DOHH2 (cell line): ENCODE results near the gene SIPA1.

Experiments used
- H3F3A ChIP-seq: fragments of 200-600 bp; sonication (generic), shearing (Covaris generic); 2 replicates; pipeline ENCODE4 v1.6.0; 2016; ENCODE audit warnings: antibody characterized with exemption, mild to moderate bottlenecking; ENCODE audit not compliant: control insufficient read depth, insufficient read depth
- H3K27ac ChIP-seq: fragments of 200-600 bp; sonication (generic); 2 replicates; pipeline ENCODE4 v1.5.1; 2014; ENCODE audit warnings: low read depth, mild to moderate bottlenecking, low read length, moderate library complexity
- H3K27me3 ChIP-seq: fragments of 200-600 bp; sonication (generic); 2 replicates; pipeline ENCODE4 v1.6.1; 2014; ENCODE audit warnings: mild to moderate bottlenecking, low read length, mixed read lengths; ENCODE audit not compliant: control insufficient read depth
- H3K36me3 ChIP-seq: fragments of 200-600 bp; sonication (generic); 2 replicates; pipeline ENCODE4 v1.6.1; 2014; ENCODE audit warnings: mild to moderate bottlenecking, low read length, moderate library complexity, mixed read lengths; ENCODE audit not compliant: control insufficient read depth
- H3K4me1 ChIP-seq: fragments of 200-600 bp; sonication (generic); 2 replicates; pipeline ENCODE4 v1.6.1; 2014; ENCODE audit warnings: mild to moderate bottlenecking, low read length, mixed read lengths; ENCODE audit not compliant: control insufficient read depth
- H3K4me2 ChIP-seq: fragments of 200-600 bp; sonication (generic); 2 replicates; pipeline ENCODE4 v1.6.0; 2014; ENCODE audit warnings: mild to moderate bottlenecking, low read length, moderate library complexity
- H3K4me3 ChIP-seq: fragments of 200-600 bp; sonication (generic); 2 replicates; pipeline ENCODE4 v1.5.1; 2014; ENCODE audit warnings: mild to moderate bottlenecking, low read length, mixed read lengths
- H3K79me2 ChIP-seq: fragments of 200-600 bp; sonication (generic); 2 replicates; pipeline ENCODE4 v1.6.1; 2014; ENCODE audit warnings: mild to moderate bottlenecking, low read length, mixed read lengths; ENCODE audit not compliant: control insufficient read depth
- H3K9me2 ChIP-seq: fragments of 200-600 bp; sonication (generic); replicated peaks from 2 replicates; pipeline ENCODE4 v1.6.1; 2014; ENCODE audit warnings: mild to moderate bottlenecking, low read length, mixed read lengths; ENCODE audit not compliant: control insufficient read depth
- H3K9me3 ChIP-seq: fragments of 200-600 bp; sonication (generic); 2 replicates; pipeline ENCODE4 v1.6.1; 2014; ENCODE audit warnings: antibody characterized with exemption, low read length, mixed read lengths; ENCODE audit not compliant: control insufficient read depth, insufficient read depth
- H4K20me1 ChIP-seq: fragments of 200-600 bp; sonication (generic); 2 replicates; pipeline ENCODE4 v1.6.0; 2014; ENCODE audit warnings: low read depth, mild to moderate bottlenecking, antibody characterized with exemption, low read length, moderate library complexity; ENCODE audit not compliant: control insufficient read depth, insufficient read depth
- CTCF ChIP-seq: fragments of 200-600 bp; sonication (generic); IDR thresholded peaks from one replicate; pipeline ENCODE4 v1.5.1; 2014; ENCODE audit warnings: antibody characterized with exemption, mild to moderate bottlenecking, low read depth, low read length; ENCODE audit not compliant: poor library complexity, severe bottlenecking
- EZH2phosphoT487 ChIP-seq: fragments of 200-600 bp; sonication (generic); IDR thresholded peaks from 2 replicates; pipeline ENCODE4 v1.6.1; 2017; ENCODE audit warnings: borderline replicate concordance, mild to moderate bottlenecking, antibody characterized with exemption, low read length, moderate library complexity, mixed read lengths

SIPA1 gene

GRCh38 chr11:65609665-65610064 is 28.2 kb upstream of the SIPA1 start:
- no peaks in the 10 kb centered on the region for H3K27me3 ChIP-seq
- TF ChIP-seq CTCF (no peak), EZH2phosphoT487 (no peak)
- no peaks in the 10 kb centered on the region for H3K9me3 ChIP-seq
- no peak overlapping the region for H3K27ac ChIP-seq
- H3K4me2 ChIP-seq = no peak overlapping the region
- H3K36me3 ChIP-seq = peaks cover 60% of the 10 kb centered on the region
- H3K9me2 ChIP-seq = no peaks in the 10 kb centered on the region
- H3K4me1 ChIP-seq = peaks cover 32% of the 10 kb centered on the region
- H3F3A ChIP-seq = no peaks in the 10 kb centered on the region; the same call in 1 of the 2 replicates
- H4K20me1 ChIP-seq = no peaks in the 10 kb centered on the region
- H3K79me2 ChIP-seq = peaks cover 48% of the 10 kb centered on the region
- H3K4me3 ChIP-seq = no peak overlapping the region

GRCh38 chr11:65610404-65610803 is 27.5 kb upstream of the SIPA1 start:
- H3F3A ChIP-seq = no peaks in the 10 kb centered on the region; the same call in 1 of the 2 replicates
- 0 out of 2 replicates have a peak overlapping the region, but pooled peaks have one; percentile 91 for H3K4me2 ChIP-seq
- H3K79me2 ChIP-seq = peaks cover 50% of the 10 kb centered on the region
- H3K36me3 ChIP-seq = peaks cover 54% of the 10 kb centered on the region
- no peak overlapping the region for H3K27ac ChIP-seq
- no peaks in the 10 kb centered on the region for H3K9me2 ChIP-seq
- H3K27me3 ChIP-seq = no peaks in the 10 kb centered on the region
- H3K9me3 ChIP-seq = no peaks in the 10 kb centered on the region
- no peak for TF ChIP-seq EZH2phosphoT487
- H4K20me1 ChIP-seq = no peaks in the 10 kb centered on the region
- H3K4me3 ChIP-seq = no peak overlapping the region
- peaks cover 32% of the 10 kb centered on the region for H3K4me1 ChIP-seq

GRCh38 chr11:65611028-65611757 is 26.7 kb upstream of the SIPA1 start:
- Histone ChIP-seq H3F3A (no peaks in the 10 kb centered on the region; the same call in 1 of the 2 replicates), H3K9me2 (no peaks in the 10 kb centered on the region), H3K27me3 (no peaks in the 10 kb centered on the region), H3K4me3 (peak overlapping the region; percentile 78), H3K4me1 (peaks cover 32% of the 10 kb centered on the region), H3K9me3 (no peaks in the 10 kb centered on the region), H3K4me2 (peak overlapping the region; percentile 91), H4K20me1 (0 out of 2 replicates have a peak, but pooled peaks cover 1% of the 10 kb centered on the region), H3K27ac (no peak overlapping the region), H3K36me3 (peaks cover 50% of the 10 kb centered on the region), H3K79me2 (peaks cover 56% of the 10 kb centered on the region)
- TF ChIP-seq EZH2phosphoT487 = no peak
- no peak for TF ChIP-seq CTCF

- Histone ChIP-seq H3K27me3 (no peaks in the 10 kb centered on the region), H3K4me3 (peak overlapping the region; percentile 78), H3K4me1 (peaks cover 39% of the 10 kb centered on the region), H3K27ac (no peak overlapping the region), H3K79me2 (peaks cover 64% of the 10 kb centered on the region), H4K20me1 (peaks cover 9% of the 10 kb centered on the region; the same call in 1 of the 2 replicates), H3K9me3 (no peaks in the 10 kb centered on the region), H3K4me2 (peak overlapping the region; percentile 91), H3K36me3 (peaks cover 52% of the 10 kb centered on the region), H3K9me2 (no peaks in the 10 kb centered on the region), H3F3A (no peaks in the 10 kb centered on the region; the same call in 1 of the 2 replicates)
- no peak for TF ChIP-seq CTCF
- TF ChIP-seq EZH2phosphoT487 = no peak
Measured at GRCh38 chr11:65611758-65612603, 25.9 kb upstream of the SIPA1 start.
